HG03342 (cell line): ENCODE data around the gene AHI1.

Source experiments
- ATAC-seq: cut with Tn5 transposase; IDR thresholded peaks from one replicate; pipeline ENCODE4 v1.9.1; 2021; ENCODE audit warnings: mild to moderate bottlenecking, moderate library complexity; ENCODE audit not compliant: unreplicated experiment

AHI1 gene

DNA sequence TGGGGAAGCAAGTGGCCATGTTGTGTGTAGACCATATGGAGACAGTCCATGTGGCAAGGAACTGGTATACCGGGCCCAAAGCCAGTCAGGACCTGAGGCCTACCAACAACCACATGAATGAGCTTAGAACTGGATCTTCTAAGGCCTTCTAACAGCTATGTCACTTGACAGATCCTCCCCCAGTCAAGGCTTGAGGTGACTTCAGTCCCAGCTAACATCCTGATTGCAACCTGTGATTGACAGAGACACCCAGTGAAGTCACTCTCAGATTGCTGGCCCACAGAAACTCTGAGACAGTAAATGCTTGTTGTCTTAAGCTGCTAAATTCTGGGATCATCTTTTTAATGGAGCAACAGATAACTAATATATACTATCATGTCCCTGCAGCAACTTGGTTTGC, 32.9 kb downstream of the AHI1 start:
- peak; percentile 77 for ATAC-seq

DNA sequence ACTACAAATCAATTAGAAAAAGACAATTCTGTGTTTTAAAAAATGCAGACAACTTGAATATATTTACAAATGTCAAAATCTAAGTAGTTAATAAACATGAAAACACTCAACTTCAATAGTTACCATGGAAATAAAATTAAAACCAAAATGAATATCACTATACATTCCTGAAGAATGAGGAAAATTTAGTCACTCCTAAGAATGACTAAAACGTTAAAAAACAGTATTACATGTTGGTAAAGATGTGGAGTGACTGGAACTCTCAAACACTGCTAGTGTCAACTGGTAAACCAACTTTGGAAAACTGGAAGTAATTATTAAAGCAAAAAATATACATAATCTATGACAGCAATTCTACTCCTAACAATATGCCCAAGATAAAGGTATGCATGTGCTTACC, 36.3 kb downstream of the AHI1 start:
- ATAC-seq = no peak

GRCh38 chr6:135458051-135458450, 39.5 kb downstream of the AHI1 start:
- ATAC-seq = no peak

DNA sequence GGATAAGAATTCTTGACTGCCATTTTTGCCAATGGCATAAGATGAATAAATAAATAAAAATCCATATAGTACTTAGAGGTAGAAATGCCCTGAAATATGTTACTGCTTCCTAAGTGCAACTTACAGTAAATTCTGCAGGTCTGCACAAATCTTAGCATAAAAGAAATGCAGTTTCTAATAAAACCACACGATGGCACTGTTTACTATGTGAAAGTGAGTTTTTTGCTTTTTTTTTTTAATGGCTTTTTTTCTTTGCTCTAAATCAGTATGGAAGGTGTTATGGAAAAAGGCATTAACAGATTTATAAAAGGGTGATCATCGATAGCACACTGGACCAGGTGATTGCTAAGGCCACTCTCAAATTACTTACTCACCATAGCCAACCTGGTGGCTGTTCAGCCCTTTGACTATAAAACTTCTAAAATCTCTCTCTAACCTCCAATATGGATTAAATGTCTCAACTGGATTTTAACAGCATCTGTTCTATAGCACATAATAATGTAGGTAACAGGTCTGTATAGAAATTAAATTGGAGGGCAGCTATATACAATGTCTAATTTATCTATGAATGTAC, 45.8 kb downstream of the AHI1 start:
- ATAC-seq = no peak

- ATAC-seq = no peak
These were observed 48.3 kb downstream of the AHI1 start for GRCh38 chr6:135449246-135449645.

DNA sequence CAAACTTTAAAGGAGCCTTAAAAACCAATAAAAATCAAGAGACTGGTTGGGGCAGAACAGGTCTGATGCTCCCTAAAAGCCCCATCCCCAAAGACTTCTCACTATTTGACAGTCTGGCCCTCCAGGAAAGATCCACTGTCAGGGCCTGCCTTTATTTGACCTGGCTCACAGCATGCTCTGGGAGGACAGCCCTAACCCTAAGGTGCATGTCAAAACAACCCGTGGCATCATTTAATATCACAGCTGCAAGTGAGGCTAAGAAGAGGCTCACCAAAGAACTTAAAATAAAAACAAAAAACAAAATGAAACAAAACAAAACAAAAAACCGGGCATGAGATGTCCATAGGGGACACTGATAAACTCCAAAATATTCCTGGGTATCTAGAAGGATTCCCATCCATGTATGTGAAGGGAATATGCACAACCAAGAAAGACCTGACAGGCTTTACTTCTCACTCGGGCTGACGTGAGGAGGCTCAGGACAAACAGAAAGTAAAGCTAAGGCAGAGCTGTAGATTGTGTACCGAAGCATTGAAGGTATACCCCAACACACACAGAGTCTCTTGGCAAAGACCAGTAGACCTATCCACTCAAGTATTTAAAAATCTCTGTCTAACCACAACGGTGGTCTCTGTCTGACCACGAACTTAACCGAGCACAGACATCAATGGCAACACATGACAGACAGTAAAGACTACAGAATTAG, 57.3 kb downstream of the AHI1 start:
- ATAC-seq = peak; percentile 68

GRCh38 chr6:135439549-135439948, 58.0 kb downstream of the AHI1 start:
- ATAC-seq = no peak

DNA sequence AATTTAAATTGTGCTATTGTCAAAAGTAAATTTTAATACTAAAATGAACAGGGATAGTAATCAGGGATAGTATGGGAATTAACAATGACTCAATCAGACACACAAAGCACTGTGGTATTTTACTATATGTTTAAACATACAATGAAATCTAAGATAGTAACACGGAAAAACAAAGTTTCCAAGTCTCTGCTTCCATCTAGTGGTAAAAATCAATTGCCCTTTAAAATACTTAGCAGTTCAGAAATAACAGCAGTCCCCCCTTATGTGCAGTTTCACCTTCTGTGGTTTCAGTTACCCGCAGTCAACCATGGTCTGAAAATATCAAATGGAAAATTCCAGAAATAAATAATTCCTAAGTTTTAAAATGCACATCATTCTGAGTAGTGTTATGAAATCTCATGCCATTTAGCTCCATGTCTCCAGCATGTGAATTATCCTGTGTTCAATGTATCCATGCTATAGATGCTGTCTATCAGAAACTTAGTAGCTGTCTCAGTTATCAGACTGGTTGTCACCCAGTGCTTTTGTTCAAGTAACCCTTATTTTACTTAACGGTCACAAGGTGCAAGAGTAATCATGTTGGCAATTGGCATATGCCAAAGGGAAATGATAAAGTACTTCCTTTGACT, 58.5 kb downstream of the AHI1 start:
- ATAC-seq = peak; percentile 43

DNA sequence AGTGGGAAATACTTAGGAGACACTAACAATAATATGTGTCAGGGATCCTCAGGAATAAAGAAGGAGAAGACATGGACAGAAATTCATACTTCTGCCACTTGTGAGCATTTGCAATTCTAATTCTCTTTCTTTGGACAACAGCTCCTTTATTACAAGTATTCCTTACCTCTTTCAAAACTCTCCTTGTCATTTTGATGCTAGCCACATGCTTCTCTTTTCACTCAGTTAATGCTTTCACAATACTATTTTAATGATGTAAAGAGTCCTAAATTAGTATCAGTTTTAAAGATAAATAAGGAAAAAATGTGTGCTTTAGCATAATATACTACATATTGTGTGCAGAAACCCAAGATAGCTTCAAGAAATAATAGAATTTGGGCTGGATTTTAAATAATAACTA, 62.5 kb downstream of the AHI1 start:
- no peak for ATAC-seq

DNA sequence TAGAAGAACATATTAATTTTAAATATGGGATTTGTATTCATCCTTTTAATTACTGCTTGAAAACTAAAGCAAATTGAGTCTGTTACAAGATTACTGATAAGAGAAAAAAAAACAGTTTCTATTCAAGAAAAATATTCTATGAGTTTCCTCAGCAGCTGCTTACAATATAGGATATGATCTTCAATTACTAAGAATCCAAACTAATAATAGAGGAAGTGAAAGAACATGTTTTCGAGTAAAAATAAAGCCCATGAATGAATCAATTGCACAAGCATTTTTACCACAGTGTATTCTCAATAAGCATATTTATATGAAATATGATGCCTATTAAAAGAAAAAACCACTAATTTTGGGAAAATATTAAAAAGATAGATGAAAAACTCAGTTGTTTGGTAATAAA, 63.4 kb downstream of the AHI1 start:
- peak; percentile 65 for ATAC-seq

DNA sequence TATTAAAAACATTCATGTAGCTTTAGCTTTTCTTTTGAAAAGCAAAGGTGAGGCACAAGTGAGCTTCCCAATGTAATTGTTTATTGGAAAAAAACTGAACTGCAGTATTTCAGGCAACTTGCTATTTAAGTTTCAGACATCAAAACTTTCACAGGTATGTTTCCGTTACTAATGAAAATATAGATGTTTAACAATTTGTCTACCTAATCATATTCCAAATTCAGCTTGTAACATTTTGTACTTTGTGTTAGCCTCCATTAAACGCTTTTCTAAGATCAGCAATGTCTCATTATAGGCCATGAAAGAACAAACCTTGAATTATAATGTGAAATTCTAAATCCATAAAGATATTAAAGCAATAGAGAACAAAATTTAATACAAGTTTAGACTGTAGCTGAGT, 69.5 kb downstream of the AHI1 start:
- ATAC-seq = no peak

- no peak for ATAC-seq
These were observed 70.7 kb downstream of the AHI1 start for GRCh38 chr6:135426833-135427232.

GRCh38 chr6:135424385-135424784, 73.2 kb downstream of the AHI1 start:
- no peak for ATAC-seq

GRCh38 chr6:135423649-135424128, 73.9 kb downstream of the AHI1 start:
- ATAC-seq = peak; percentile 90

GRCh38 chr6:135419162-135419561, 78.4 kb downstream of the AHI1 start:
- no peak for ATAC-seq

- ATAC-seq = no peak
These were observed 79.3 kb downstream of the AHI1 start for GRCh38 chr6:135418040-135418760.

- ATAC-seq = no peak
These were observed 84.8 kb downstream of the AHI1 start for GRCh38 chr6:135412761-135413160.

- no peak for ATAC-seq
These were observed 85.7 kb downstream of the AHI1 start for GRCh38 chr6:135411849-135412248.

DNA sequence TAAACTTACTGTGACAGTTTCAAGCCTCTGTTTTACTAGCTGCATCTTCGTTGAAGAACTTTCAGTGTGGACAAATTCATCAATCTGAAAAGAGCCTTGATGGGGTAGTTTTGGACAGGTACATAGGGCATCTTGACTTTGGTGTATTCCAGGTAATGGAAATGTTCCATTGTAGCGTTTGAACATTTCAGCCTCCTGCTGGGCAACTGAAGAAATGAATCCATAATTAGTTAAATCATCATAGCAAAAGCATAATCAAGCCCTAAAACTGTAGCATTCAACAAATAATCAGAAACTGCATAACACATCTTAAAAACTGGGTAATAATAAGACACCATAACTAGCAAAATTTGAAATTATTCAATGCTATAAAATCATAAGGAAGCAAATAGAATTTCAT, 86.2 kb downstream of the AHI1 start:
- no peak for ATAC-seq

- no peak for ATAC-seq
These were observed 86.7 kb downstream of the AHI1 start for GRCh38 chr6:135410856-135411255.

- no peak for ATAC-seq
These were observed 94.0 kb downstream of the AHI1 start for GRCh38 chr6:135403584-135403983.

GRCh38 chr6:135402311-135402710, 95.2 kb downstream of the AHI1 start:
- no peak for ATAC-seq
